GM19099 (cell line): ENCODE measurements around the gene KLK6.

ENCODE experiments used
- POLR2A ChIP-seq: IDR thresholded peaks from 3 replicates; pipeline ENCODE4 v1.6.1; 2011; ENCODE audit warnings: low read depth; ENCODE audit not compliant: insufficient read length; ENCODE audit errors: extremely low read depth

Gene KLK6

DNA sequence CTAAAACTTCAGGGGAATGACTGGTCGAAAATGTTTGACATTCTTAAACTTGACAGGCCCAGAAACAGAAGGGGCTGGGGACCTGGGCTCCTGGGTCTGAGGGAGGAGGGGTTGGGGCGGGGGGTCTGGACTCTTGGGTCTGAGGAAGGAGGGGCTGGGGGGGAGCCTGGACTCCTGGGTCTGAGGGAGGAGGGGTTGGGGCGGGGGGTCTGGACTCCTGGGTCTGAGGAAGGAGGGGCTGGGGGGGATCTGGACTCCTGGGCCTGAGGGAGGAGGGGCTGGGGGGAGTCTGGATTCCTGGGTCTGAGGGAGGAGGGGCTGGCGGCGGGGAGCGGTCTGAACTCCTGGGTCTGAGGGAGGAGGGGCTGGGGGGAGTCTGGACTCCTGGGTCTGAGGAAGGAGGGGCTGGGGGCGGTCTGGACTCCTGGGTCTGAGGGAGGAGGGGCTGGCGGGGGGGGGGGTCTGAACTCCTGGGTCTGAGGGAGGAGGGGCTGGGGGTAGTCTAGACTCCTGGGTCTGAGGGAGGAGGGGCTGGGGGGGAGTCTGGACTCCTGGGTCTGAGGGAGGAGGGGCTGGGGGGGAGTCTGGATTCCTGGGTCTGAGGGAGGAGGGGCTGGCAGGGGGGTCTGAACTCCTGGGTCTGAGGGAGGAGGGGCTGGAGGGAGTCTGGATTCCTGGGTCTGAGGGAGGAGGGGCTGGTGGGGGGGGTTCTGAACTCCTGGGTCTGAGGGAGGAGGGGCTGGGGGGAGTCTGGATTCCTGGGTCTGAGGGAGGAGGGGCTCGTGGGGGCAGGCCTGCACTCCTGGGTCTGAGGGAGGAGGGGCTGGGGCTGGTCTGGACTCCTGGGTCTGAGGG, 5.5 kb upstream of the KLK6 start:
- no peak for TF ChIP-seq POLR2A

DNA sequence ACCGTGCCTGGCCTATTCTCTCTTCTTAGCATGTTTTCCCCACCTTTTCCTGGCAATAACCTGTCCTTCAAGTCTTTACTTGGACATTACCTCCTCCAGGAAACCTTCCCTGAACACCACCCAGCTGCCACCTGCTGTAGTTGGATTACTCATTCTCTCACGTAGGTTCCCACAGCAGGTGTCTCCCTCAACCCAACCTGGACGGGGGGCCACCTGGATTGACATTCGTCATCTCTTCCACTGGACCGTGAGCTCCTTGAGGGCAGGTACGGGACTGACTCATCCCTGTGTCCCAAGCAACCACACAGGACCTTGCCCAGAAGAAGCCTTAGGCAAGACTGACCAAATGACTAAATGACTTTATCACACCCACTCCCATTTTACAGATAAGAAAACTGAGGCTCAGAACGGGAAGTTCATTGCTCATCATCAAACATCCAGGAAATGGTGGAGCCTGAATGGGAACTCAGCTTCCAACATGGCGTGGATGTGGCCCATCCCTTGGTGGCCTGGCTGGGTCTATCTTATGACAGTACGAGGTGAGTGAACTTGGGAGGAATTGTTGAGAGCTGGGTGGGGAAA, 3.5 kb upstream of the KLK6 start:
- no peak for TF ChIP-seq POLR2A

DNA sequence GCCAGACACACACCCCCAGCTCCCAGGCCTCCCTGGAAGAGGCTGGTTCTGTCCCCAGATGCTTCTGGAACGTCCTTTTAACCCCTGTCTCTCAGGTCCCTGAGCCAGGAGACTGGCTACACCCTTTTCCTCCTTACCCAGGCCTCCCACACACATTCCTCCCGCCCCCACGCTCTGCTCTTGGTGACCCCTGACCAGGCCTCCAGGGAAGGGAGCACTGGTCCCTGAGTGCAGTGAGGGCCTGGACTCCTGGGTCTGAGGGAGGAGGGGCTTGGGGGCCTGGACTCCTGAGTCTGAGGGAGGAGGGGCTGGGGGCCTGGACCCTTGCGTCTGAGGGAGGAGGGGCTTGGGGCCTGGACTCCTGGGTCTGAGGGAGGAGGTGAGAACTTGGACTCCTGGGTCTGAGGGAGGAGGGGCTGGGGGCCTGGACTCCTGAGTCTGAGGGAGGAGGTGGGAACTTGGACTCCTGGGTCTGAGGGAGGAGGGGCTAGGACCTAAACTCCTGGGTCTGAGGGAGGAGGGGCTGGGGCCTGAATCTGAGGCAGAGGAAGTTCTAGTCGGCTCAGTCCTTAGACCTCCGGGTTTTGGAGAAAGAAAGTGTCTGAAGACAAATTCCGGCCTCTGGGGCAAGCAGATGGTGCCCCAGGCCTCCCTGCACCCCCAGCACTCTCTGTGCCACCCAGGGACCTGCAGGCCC, 527 bp downstream of the KLK6 start:
- TF ChIP-seq POLR2A, result no peak

DNA sequence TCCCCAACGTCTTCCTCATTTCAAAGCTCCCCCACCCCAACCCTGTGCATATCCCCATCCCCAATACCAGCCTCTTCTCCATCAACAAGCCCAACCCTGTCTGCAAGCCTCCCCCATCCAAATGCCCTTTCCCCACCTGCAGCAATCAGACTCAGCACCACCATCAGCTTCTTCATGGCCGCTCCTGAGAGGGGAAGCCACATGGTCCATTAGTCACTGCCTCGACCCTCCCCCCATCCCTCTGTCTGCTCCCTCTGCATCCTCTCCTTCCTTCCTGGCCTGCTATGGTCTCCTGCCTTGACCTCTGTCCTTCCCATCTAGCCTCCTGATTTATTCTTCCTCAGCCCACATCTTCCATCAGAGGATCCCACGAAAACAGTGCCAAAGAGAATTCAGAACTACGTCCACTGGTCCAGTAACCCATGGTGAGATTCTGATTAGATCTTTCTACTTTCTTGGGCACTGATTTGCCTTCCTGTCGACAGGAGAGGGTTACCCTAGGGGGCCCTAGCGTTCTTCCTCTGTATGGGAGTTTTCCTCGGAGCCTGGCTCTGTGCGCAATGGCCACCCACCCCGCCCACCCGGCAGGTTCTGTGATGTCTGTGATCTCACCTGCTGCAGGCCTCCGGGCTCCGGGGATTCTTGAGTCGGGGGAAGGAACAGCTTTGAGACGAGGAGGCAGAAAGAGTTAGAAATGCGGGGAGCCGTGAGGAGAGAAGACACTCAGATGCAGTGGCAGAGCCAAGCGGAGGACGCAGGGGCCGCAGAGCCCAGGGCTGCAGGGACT, 1.3 kb downstream of the KLK6 start:
- no peak for TF ChIP-seq POLR2A

DNA sequence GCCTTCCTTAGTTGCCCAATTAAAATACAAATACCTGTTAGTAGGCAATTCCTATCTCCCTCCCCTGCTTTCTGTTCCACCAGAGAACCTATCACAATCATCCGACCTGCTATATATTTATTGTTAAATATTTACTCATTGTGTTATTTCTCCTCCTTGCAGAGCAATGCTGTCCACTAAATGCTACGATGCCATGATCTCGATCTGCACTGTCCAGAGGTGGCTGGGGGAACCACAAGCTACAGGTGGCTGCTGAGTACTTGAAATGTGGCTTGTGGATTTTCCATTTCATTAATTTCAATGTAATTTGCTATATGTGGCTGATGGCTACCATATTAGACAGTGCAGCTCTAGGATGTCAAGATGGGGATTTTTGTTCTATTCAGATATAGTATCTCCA, 5.1 kb downstream of the KLK6 start:
- no peak for TF ChIP-seq POLR2A

DNA sequence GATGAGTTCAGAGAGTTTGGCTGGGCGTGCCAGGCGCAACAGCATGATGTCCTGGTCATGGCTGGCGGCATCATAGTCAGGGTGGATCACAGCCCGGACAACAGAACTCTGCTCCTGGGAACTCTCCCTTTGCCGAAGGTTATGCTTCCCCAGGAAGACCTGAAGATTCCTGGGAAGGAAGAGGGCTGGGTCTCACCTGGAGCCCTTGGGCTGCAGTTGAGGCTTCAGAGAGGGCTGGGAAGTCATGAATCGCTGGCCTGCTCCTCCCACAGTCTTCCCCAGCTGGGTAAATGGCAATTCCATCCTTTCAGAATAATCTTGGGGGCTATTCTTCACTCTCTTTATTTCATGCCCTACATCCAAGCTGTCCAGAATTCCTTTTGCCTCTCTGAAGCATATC, 6.0 kb downstream of the KLK6 start:
- TF ChIP-seq POLR2A, result no peak

DNA sequence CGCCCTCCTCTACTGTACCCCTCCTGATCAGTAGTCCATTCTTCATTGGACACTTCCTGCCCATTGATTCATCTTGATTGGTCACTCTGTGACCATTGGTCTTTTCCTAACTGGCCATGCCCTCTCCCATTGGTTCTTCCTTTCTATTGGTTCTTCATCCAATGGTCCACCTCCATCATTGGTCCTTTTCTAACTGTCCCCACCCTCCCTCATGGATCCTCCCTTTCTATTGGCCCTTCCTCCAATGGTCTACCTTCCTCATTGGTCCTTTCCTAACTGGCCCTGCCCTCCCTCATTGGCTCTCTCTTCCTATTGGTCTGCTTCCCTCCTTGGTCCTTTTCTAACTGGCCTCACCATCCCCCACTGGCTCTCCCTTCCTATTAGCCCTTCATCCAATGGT, 7.1 kb downstream of the KLK6 start:
- no peak for TF ChIP-seq POLR2A

DNA sequence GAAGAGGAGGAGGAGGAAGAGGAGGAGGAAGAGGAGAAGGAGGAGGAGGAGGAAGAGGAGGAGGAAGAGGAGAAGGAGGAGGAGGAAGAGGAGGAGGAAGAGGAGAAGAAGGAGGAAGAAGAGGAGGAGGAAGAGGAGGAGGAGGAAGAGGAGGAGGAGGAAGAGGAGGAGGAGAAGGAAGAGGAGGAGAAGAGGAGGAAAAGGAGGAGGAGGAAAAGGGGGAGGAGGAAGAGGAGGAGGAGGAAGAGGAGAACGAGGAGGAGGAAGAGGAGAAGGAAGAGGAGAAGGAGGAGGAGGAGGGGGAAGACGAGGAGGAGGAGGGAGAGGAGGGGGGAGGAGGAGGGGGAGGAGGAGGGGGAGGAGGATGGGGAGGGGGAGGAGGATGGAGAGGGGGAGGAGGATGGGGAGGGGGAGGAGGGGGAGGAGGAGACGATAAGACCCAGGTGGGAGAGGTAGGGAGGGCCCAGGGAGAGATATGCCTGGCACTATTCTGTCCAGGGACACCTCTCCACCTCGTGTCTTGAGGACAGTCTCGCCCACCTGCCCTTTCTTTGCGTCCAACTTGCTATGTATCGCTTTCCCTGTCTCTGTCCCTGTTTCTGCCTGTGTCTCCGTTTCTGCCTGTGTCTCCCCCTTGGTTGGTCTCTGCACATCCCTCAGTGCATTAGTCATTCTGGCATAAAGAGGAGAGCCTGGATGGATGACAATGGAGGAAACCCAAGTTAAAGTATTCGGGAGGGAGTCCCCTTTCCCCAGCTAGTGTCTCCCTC, 9.5 kb downstream of the KLK6 start:
- TF ChIP-seq POLR2A, result no peak

DNA sequence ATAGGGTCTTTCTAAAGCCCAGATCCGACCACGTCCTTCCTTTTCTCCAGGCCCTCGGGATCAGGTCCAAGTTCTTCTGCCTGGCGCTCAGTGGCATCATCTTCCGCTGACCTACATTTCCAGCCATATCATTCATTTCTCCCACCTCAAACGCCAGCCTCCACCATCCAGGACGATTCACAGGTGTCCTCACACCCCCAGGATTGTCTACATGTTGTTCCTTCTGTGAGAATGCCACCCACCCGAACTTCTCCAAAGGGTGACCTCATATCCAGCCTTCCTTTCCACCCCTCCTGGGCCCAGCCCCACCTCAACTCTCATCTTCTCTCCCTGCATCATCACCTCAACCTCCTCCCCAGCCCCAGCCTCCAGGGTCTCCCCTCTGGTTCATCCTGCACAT, 11.8 kb downstream of the KLK6 start:
- no peak for TF ChIP-seq POLR2A

DNA sequence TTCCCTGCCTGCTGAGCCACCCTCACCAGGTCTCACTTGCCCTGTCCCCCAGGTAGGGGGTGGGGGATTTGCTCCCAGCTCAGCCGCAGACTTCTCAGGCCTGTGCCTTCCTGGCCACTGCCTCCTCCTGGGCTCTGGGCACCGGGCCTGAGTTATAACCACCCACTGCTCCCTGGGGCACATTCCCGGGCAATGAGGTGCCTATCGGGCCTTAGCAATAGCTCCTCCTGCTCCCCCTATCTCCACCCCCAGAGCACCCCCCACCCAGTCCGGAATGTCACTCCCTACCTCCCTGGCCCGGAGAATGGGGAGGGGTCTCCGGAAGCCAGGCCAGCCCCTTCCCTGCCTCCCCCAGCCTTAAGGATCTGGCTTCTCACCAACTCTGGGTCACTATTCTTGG, 16.5 kb downstream of the KLK6 start, which contains the start of gene KLK5:
Gene KLK5 (minus strand): TSS at position 129 of the 400 bp plus-strand sequence. CDS start 381 bp downstream, outside the sequence.
- TF ChIP-seq POLR2A, result no peak

DNA sequence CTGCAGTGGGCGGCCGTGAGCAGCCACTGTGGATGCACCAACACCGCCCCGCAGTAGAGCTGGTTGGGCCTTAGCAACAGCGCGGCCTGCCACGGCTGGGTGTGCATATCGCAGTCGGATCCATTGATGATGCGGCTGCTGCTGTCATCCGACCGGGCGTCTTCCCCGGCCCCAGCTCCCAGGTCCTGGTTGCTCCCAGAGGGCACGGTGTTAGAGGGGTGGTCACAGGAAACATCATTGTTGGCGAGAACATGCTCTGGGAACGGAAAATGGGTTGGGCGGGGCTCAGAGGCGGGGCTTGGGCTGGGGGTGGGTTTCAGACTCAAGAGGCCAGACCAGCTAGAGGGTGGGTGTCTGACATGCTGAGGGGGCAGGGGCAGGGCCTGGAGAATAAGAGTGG, 19.5 kb downstream of the KLK6 start:
- TF ChIP-seq POLR2A, result no peak

DNA sequence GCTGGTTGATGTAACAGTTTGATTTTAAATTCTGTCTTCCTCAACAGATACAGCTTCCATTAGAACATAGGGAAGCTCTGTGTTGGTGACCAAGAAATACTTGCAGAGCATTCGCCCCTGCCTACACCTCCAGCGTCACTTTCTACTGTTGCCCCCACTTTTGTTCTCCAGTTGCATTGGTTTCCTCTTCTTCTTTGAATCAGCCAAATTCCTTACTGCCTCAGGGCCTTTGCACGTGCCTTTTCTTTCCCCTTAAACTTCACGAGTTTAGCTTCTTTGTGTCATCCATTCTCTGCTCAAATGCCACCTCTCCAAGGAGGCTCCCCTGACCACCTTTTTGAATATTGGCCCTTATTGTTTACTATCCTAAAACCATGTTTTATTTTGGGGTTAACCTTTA, 22.3 kb downstream of the KLK6 start:
- no peak for TF ChIP-seq POLR2A

DNA sequence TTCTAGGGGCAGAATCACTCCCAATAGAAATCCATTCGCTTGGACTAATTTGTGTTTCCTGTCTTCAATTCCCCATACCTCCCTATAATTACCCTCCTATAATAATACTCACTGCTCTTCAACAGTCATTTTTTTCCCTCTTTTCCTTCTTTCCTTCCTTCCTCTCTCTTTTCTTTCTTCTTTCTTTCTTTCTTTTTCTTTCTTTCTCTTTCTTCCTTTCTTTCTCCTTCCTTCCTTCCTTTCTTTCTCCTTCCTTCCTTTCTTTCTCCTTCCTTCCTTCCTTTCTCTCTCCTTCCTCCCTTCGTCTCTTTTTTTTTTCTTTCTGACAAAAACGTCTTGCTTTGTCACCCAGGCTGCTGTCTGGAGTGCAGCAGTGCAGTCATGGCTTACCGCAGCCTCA, 24.6 kb downstream of the KLK6 start:
- TF ChIP-seq POLR2A, result no peak

DNA sequence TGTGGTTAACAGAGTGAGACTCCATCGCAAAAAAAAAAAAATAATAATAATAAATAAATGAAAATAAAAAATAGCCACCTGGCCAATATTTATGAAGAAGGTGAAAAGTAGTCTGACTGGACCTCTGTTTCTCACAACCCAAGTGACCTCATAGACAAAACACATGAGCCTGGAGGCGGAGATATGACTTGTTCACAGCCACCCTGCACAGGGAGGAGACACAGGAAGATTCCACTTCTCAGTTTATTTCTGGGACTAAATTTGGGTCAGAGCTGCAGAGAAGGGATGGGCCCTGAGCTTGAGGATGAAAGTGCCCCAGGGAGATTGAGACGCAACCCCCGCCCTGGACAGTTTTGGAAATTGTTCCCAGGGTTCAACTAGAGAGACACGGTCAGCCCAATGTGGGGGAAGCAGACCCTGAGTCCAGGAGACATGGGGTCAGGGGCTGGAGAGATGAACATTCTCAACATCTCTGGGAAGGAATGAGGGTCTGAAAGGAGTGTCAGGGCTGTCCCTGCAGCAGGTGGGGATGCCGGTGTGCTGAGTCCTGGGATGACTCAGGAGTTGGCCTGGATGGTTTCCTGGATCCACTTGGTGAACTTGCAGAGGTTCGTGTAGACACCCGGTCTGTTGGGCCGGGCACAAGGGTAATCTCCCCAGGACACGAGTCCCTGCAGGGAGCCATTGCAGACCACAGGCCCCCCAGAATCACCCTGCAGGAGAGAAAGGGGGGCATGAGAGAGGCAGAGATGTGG, 26.1 kb downstream of the KLK6 start:
- TF ChIP-seq POLR2A, result no peak
